Middle frontal gyrus (tissue), 1 donor: ENCODE results near the gene CUBN.
"Not testable (repeated sequence)": the region's sequence is repeated elsewhere in the genome, so short reads cannot be mapped to it uniquely, and the experiment has no call there.

Experiments used
- DNase-seq: peaks from one replicate; pipeline ENCODE4 v3.0.0-alpha.2; 2015; ENCODE audit warnings: low spot score; ENCODE audit errors: extremely low spot score

Gene CUBN

DNA sequence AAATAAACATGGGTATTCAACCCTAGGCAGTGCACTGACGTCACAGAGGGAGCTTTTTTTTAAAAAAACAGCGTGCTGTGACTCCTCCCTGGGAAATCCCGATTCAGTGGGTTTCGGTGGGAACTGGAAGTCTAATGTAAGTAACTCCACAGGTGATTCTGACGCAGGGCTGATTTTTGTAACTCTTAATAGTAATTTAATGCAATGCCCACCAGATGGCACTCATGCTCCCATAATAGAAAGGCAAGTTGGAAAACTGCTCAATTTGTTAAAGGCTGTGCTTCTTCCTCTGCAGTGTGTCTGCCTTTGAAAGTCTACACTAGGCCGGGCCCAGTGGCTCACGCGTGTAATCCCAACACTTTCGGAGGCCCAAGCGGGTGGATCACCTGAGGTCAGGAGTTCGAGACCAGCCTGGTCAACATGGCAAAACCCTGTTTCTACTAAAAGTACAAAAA is 301.5 kb downstream of the CUBN start:
- DNase-seq = peak; percentile 48

GRCh38 chr10:16827474-16827873 is 302.1 kb downstream of the CUBN start:
- DNase-seq = not testable (repeated sequence)

DNA sequence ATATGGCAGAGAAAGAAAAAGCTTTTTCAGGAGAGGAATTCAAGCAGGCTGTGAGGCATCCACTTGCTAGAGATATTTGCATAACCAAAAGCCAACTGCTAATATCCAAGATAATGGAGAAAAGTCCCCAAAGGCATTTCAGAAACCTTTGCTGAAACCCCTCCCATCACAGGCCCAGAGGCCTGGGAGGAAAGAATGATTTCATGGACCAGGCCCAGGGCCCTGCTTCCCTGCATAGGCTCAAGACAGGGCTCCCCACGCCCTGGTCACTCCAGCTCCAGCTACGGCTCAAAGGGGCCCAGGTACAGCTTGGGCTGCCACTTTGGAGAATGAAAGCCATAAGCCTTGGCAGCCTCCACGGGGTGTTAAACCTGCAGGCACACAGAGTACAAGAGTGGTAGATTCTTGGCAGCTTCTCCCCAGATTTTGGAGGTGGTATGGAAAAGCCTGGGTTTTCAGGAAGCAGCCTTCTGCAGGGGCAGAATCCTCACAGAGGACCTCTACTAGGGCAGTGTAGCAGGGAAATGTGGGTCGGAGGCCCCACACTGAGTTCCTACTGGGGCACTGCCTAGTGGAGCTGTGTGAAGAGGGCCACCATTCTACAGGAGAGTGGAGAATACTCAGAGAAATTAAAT is 306.8 kb downstream of the CUBN start:
- no peak for DNase-seq

DNA sequence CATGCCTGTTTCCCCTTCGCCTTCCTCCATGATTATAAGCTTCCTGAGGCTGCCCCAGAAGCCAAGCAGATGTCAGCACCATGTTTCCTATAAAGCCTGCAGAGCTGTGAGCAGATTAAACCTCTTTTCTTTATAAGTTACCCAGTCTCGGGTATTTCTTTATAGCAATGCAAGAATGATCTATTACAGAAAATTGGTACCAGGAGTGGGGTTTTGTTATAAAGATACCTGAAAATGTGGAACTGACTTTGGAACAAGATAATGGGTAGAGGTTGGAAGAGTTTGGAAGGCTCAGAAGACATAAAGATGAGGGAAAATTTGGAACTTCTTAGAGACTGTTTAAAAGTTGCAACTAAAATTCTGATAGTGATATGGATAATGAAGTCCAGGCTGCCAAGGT is 307.6 kb downstream of the CUBN start:
- DNase-seq = no peak

DNA sequence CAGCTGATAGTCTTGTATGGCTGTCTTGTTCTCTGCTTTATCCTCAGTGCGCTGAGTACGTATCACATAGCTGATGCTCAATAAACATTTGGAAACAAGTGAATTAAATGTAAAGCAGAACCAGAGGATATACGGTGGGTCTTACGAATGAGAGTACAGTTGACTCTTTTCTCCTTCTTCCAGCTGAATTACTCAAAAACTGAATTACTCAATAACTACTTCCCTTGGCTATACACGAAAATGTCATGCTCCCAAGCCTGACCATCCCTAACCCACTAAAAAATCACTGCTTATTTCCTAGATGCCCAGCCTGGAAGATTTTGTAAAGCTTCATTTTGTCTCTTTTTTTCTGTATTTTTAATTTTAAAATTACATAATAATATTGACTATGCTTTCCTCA is 309.2 kb downstream of the CUBN start:
- DNase-seq = no peak

DNA sequence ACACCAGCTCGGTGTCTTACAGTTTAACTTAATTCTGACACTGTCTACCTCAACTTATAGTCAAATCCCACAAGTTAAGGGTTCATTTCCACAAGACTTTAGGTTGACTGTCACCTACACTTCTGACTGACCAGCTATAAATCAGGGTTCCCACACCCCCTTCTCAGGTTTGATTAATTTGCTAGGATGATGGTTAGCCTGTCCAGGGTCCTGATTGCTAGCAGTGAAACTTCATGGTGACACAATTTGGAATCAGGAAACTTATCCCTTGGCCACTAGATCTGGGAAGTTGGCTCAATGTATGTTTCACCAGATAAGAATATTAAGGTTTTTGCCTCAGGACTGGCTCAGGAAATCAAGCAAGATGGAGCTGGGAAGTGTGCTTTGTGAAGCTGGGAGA is 309.6 kb downstream of the CUBN start:
- no peak for DNase-seq

DNA sequence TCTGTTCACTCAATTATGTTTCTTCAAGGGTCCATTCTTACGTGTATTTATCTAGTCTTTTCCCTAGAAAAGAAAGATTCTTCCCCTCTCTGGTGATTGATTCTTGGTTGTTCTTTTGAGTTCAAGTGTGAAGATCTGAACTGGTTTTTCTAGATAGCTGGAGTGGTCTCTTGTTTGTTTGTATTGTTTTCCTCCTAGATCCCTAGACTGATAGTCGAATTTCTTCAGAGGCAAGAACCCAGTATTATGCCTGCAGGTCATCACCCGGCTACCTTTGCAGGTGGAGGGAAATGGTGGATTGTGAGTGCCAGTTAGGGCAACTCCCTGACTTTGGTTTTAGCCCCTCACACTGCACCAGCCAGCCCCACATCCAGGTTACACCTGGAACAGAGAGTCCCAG is 310.2 kb downstream of the CUBN start:
- no peak for DNase-seq

DNA sequence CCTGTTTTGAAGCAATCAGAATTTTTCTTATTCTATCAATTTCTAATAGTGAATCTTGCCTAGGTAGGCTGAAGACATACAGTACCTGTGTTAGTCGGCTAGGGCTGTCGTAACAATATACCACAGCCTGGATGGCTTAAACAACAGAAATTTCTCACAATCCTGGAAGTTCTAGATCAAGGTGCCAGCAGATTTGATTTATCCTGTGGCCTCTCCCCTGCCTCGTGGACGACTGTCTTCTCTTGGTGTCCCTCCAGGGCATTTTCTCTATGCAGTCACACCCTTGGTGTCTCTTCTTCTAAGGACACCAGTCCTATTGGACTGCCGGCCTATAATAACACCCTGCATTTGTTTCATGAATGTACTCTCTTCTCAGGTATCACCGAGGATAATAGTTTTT is 310.6 kb downstream of the CUBN start:
- DNase-seq = no peak

GRCh38 chr10:16817125-16818019 is 312.2 kb downstream of the CUBN start, which contains the start of gene RSU1:
Gene RSU1 (minus strand): TSS chr10:16817424. CDS start chr10:16817081, 343 bp downstream.
- DNase-seq = peak; percentile 99

DNA sequence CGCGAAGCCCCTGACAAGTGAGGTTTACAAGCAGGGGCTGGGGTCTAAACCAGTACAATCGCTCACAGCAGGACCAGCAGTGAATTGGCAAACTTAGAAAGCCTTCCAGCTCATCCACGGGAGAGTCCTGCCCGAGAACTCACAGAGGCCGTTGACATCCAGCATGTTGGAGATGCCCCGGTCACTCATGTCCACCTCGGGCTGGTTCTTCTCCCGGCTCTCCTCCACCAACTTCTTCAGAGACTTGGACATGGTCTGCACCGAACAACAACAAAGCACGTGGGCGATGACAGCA is 312.8 kb downstream of the CUBN start:
- no peak for DNase-seq

DNA sequence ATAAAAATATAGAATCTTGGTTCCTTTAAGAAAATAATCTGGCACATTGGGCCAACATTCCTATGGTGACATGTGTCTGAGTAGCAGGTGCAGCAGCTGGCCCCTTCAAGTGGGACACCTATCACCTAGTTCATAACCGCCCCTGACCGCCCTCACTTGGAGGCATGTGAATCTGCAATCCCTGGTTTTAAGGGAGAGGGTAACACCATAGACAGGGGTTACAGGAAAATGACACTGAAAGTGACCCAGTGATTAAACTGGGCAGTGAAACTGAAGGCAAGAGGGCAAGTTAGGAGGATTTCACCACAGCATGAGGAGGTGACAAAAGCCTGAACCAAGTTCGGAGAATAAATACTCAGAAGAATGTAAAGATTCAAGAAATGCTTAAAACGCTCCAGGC is 313.4 kb downstream of the CUBN start:
- DNase-seq = no peak

DNA sequence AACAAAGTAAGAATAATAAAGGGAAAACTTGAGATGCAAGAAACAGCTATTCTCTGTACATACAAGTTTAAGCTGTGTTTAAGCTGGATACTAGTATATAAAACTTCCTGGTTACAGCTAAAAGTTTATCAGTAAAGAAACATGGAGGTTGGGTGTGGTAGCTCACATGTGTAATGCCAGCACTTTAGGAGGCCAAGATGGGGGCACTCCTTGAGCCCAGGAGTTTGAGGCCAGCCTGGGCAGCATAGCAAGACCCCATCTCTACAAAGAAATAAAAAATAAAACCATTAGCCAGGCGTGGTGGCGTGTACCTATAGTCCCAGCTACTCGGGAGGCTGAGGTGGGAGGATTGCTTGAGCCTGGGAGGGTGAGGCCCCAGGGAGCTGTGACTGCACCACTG is 315.6 kb downstream of the CUBN start:
- no peak for DNase-seq

DNA sequence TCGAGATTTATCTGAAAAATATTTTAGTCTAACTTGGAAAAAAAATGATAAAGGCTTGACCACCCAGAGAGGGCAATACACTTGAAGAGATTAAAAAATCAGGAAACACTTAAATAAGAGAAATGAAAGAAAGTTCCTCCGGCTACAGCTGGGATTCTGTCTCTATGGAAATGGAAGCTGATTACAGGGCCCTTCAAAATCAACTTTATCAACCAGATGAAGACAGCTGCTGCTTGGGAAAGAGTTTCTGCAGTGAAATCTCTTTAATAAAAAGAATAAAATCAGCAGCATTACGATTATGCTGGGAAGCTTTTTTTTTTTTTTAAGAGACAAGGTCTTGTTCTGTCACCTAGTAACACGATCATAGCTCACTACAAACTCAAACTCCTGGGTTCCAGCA is 316.9 kb downstream of the CUBN start:
- DNase-seq = no peak

- no peak for DNase-seq
These were observed 317.8 kb downstream of the CUBN start for GRCh38 chr10:16811765-16812164.

DNA sequence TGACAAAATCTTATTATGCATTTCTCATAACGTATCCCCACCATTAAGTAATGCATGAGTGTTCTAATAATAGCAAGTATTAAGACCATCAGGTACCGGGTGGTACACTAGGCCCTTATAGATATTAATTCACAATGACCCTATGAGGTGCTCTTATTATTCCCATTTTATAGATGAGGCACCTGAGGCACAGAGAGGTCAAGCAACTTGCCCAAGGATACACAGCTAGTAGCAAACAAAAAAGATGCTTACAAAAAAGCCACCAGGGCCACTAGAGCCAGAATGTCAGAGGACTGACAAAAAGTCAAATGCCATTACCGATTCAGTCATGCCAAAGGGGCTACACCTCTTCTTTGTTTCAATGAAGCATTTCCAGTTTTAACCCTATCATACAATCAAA is 318.3 kb downstream of the CUBN start:
- no peak for DNase-seq

GRCh38 chr10:16809074-16809718 is 320.4 kb downstream of the CUBN start:
- DNase-seq = peak; percentile 29

- DNase-seq = no peak
These were observed 325.5 kb downstream of the CUBN start for GRCh38 chr10:16804123-16804522.

GRCh38 chr10:16803464-16803863 is 326.1 kb downstream of the CUBN start:
- no peak for DNase-seq

DNA sequence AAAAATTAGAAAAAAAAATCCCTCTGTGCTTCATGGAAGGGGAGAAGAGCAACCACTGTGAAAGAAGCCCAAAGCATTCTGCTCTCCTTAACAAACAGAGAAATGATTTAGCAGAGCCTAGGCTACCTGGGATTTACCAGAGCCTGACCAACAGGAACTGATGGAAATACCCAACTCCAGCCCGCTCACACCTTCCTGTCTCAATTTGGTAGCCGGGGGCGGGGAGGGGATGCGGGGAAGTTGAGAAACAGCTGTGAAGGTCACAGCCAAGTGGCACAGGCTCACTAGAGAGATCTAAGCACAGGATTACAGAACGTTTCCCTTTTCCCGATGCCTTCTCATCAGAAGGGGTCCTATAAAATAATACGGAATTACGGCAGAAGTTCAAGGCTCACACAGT is 330.0 kb downstream of the CUBN start:
- no peak for DNase-seq

DNA sequence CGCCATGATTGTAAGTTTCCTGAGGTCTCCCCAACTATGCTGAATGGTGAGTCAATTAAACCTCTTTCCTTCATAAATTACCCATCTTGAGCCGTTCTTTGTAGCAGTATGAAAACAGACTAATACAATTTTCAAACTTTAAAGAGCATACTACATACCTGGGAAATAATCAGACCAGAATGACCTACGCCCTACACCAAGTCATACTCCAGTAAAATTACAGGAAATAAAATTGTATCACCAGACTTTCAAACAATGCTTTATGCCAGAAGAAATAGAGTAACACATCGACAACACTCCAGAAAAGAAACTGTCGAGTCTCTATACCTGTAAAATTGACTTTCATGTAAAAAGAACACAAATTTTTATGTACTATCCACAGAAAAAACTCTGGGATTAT is 331.0 kb downstream of the CUBN start:
- DNase-seq = no peak

GRCh38 chr10:16795410-16796073 is 334.1 kb downstream of the CUBN start:
- no peak for DNase-seq

DNA sequence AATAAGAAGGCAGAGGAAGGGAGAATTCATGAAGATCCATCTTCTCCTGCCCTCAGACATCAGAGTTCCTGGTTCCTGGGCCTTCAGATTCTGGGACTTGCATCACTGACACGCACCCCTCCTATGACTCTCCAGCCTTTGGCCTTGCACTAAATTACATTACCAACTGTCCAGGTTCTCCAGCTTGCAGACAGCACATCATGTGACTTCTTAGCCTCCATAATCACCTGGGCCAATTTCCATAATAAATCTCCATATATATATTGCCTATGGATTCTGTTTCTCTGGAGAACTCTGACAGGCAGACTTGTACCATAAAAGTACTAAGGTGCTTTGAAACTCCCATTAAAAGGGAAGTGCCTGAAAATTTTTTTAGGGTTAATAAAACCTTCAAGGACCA is 335.6 kb downstream of the CUBN start:
- no peak for DNase-seq
